ENCODE data around the gene CDO1.

CDO1 gene

GRCh38 chr5:115816226-115817081 is at the start of gene CDO1:
TSS of gene CDO1 (minus strand) at chr5:115816659. CDS start at chr5:115816397, 262 bp downstream.
- no peak for DNase-seq (ENCODE audit: low read depth)

- DNase-seq (ENCODE audit: low read depth), result no peak
Observed at GRCh38 chr5:115859378-115859777, 42.9 kb upstream of the CDO1 start.

- DNase-seq (ENCODE audit: low read depth), result no peak
Observed at GRCh38 chr5:115858396-115858795, 41.9 kb upstream of the CDO1 start.

GRCh38 chr5:115857626-115858349 is 41.3 kb upstream of the CDO1 start:
- DNase-seq (ENCODE audit: low read depth), result no peak

GRCh38 chr5:115857057-115857479 is 40.6 kb upstream of the CDO1 start:
- no peak for DNase-seq (ENCODE audit: low read depth)

- no peak for DNase-seq (ENCODE audit: low read depth)
Observed at GRCh38 chr5:115855959-115856358, 39.5 kb upstream of the CDO1 start.

GRCh38 chr5:115854139-115854538 is 37.7 kb upstream of the CDO1 start:
- DNase-seq (ENCODE audit: low read depth), result no peak

GRCh38 chr5:115850744-115851416 is 34.4 kb upstream of the CDO1 start:
- no peak for DNase-seq (ENCODE audit: low read depth)

- no peak for DNase-seq (ENCODE audit: low read depth)
Observed at GRCh38 chr5:115849258-115849798, 32.9 kb upstream of the CDO1 start.

GRCh38 chr5:115847290-115847689 is 30.8 kb upstream of the CDO1 start:
- no peak for DNase-seq (ENCODE audit: low read depth)

- DNase-seq (ENCODE audit: low read depth), result no peak
Observed at GRCh38 chr5:115844321-115844817, 27.9 kb upstream of the CDO1 start.

GRCh38 chr5:115843444-115844130 is 27.1 kb upstream of the CDO1 start:
- DNase-seq (ENCODE audit: low read depth), result no peak

- DNase-seq (ENCODE audit: low read depth), result no peak
Observed at GRCh38 chr5:115842952-115843351, 26.5 kb upstream of the CDO1 start.

GRCh38 chr5:115842089-115842935 is 25.9 kb upstream of the CDO1 start:
- no peak for DNase-seq (ENCODE audit: low read depth)

GRCh38 chr5:115841382-115842088 is 25.1 kb upstream of the CDO1 start, which contains the start of the genes AP3S1 and ATG12:
TSS of gene AP3S1 (plus strand) at chr5:115841935. CDS start at chr5:115842038, 103 bp downstream.
TSS of gene ATG12 (minus strand) at chr5:115841565. CDS start at chr5:115841552, 13 bp downstream.
- peak; percentile 79 for DNase-seq (ENCODE audit: low read depth)

- no peak for DNase-seq (ENCODE audit: low read depth)
Observed at GRCh38 chr5:115840873-115841272, 24.4 kb upstream of the CDO1 start.

GRCh38 chr5:115838885-115839518 is 22.5 kb upstream of the CDO1 start:
- DNase-seq (ENCODE audit: low read depth), result no peak

GRCh38 chr5:115835481-115835880 is 19.0 kb upstream of the CDO1 start:
- no peak for DNase-seq (ENCODE audit: low read depth)

GRCh38 chr5:115831163-115831768 is 14.8 kb upstream of the CDO1 start:
- no peak for DNase-seq (ENCODE audit: low read depth)
